Parathyroid adenoma (tissue), 2 donors: ENCODE data around the gene GALNT17.

Experiments used
- H2AFZ ChIP-seq: fragments of 300-600 bp; sonication (generic); one replicate; pipeline ENCODE4 v1.7.0; 2017; ENCODE audit warnings: antibody characterized with exemption, mild to moderate bottlenecking
- H3K27ac ChIP-seq: fragments of 300-600 bp; sonication (generic); one replicate; pipeline ENCODE4 v1.7.0; 2017
- H3K27me3 ChIP-seq: fragments of 300-600 bp; sonication (generic); one replicate; pipeline ENCODE4 v1.7.0; 2017; ENCODE audit warnings: low read length; ENCODE audit not compliant: control insufficient read depth, insufficient read depth
- H3K36me3 ChIP-seq: fragments of 300-600 bp; sonication (generic); one replicate; pipeline ENCODE4 v1.7.0; 2017; ENCODE audit warnings: low read length; ENCODE audit not compliant: control insufficient read depth, insufficient read depth
- H3K4me1 ChIP-seq: fragments of 300-600 bp; sonication (generic); one replicate; pipeline ENCODE4 v1.7.0; 2017; ENCODE audit warnings: control low read depth
- H3K4me2 ChIP-seq: fragments of 300-600 bp; sonication (generic); one replicate; pipeline ENCODE4 v1.7.0; 2017; ENCODE audit warnings: low read length
- H3K4me3 ChIP-seq: fragments of 300-600 bp; sonication (generic); one replicate; pipeline ENCODE4 v1.7.0; 2017; ENCODE audit warnings: low read depth, low read length
- H3K79me2 ChIP-seq: fragments of 300-600 bp; sonication (generic); one replicate; pipeline ENCODE4 v1.7.0; 2017; ENCODE audit warnings: control low read depth
- H3K9ac ChIP-seq: fragments of 300-600 bp; sonication (generic); one replicate; pipeline ENCODE4 v1.7.0; 2017; ENCODE audit warnings: mild to moderate bottlenecking
- H3K9me3 ChIP-seq: fragments of 300-600 bp; sonication (generic); one replicate; pipeline ENCODE4 v1.7.0; 2017; ENCODE audit warnings: low read length; ENCODE audit not compliant: control insufficient read depth
- CTCF ChIP-seq: fragments of 300-600 bp; sonication (generic); IDR thresholded peaks from one replicate; pipeline ENCODE4 v1.7.0; 2017; ENCODE audit warnings: antibody characterized with exemption, mild to moderate bottlenecking
- donor health status: primary hyperparathyroidism.

GALNT17 gene

GRCh38 chr7:71120096-71120495 is 11.8 kb upstream of the GALNT17 start:
- TF ChIP-seq CTCF = no peak
- Histone ChIP-seq H3K36me3 (no peaks in the 10 kb centered on the region), H2AFZ (no peak overlapping the region), H3K4me1 (no peaks in the 10 kb centered on the region), H3K79me2 (no peaks in the 10 kb centered on the region), H3K27ac (no peak overlapping the region), H3K9me3 (no peaks in the 10 kb centered on the region), H3K4me2 (no peak overlapping the region), H3K27me3 (no peaks in the 10 kb centered on the region), H3K9ac (no peak overlapping the region), H3K4me3 (no peak overlapping the region)

- H3K79me2 ChIP-seq = no peaks in the 10 kb centered on the region
- TF ChIP-seq CTCF = no peak
- H3K9me3 ChIP-seq = no peaks in the 10 kb centered on the region
- H3K9ac ChIP-seq = no peak overlapping the region
- H3K4me1 ChIP-seq = no peaks in the 10 kb centered on the region
- H3K27ac ChIP-seq = no peak overlapping the region
- no peak overlapping the region for H2AFZ ChIP-seq
- H3K4me3 ChIP-seq = no peak overlapping the region
- no peaks in the 10 kb centered on the region for H3K36me3 ChIP-seq
- no peaks in the 10 kb centered on the region for H3K27me3 ChIP-seq
- no peak overlapping the region for H3K4me2 ChIP-seq
Observed at GRCh38 chr7:71129126-71129525, 2.8 kb upstream of the GALNT17 start.

GRCh38 chr7:71130031-71130679 is 1.8 kb upstream of the GALNT17 start:
- no peak for TF ChIP-seq CTCF
- no peak overlapping the region for H3K27ac ChIP-seq
- no peaks in the 10 kb centered on the region for H3K4me1 ChIP-seq

GRCh38 chr7:71131256-71132126 is 453 bp upstream of the GALNT17 start:
- Histone ChIP-seq H3K4me2 (peak overlapping the region; percentile 76), H3K79me2 (no peaks in the 10 kb centered on the region), H2AFZ (no peak overlapping the region), H3K9ac (no peak overlapping the region), H3K9me3 (no peaks in the 10 kb centered on the region), H3K4me1 (no peaks in the 10 kb centered on the region), H3K27ac (no peak overlapping the region), H3K36me3 (no peaks in the 10 kb centered on the region), H3K4me3 (peak overlapping the region; percentile 37), H3K27me3 (no peaks in the 10 kb centered on the region)
- TF ChIP-seq CTCF = no peak

More at GRCh38 chr7:71130031-71130679, 1.8 kb upstream of the GALNT17 start:
- no peak overlapping the region for H3K4me3 ChIP-seq
- H3K36me3 ChIP-seq = no peaks in the 10 kb centered on the region
- H3K79me2 ChIP-seq = no peaks in the 10 kb centered on the region
- H3K9ac ChIP-seq = no peak overlapping the region
- H3K9me3 ChIP-seq = no peaks in the 10 kb centered on the region
- no peaks in the 10 kb centered on the region for H3K27me3 ChIP-seq
- no peak overlapping the region for H3K4me2 ChIP-seq
- H2AFZ ChIP-seq = no peak overlapping the region
